Peyer's patch (tissue), 4 donors: ENCODE data around the gene PCBP3. TPM values are rescaled to one million over a fixed set of nuclear protein-coding genes. Genes with fewer than 3 reads are reported as not detected.

Experiments
- DNase-seq, 3 donors: peaks; one replicate each; pipeline ENCODE4 v3.0.0-alpha.2; 2017 to 2019
- H3K27ac ChIP-seq, 4 donors: fragments of 200-600 bp; sonication (generic); one replicate each; pipeline ENCODE4 v1.5.1; 2016 to 2019
- H3K27me3 ChIP-seq, 2 donors: fragments of 200-600 bp; sonication (generic); one replicate each; pipeline ENCODE4 v1.5.1; 2019
- H3K36me3 ChIP-seq, 3 donors: fragments of 200-600 bp; sonication (generic); one replicate each; pipeline ENCODE4 v1.5.1; 2016 to 2019
- H3K4me1 ChIP-seq, 4 donors: fragments of 200-600 bp; sonication (generic); one replicate each; pipeline ENCODE4 v1.5.1; 2016 to 2019
- H3K4me3 ChIP-seq, 4 donors: fragments of 200-600 bp; sonication (generic); 1 replicate in 3 of 4; 2 replicates in 1 of 4; pipeline ENCODE4 v1.5.1; 2016 to 2019; ENCODE audit warnings: mild to moderate bottlenecking in 1 of 4
- H3K9me3 ChIP-seq, 4 donors: fragments of 200-600 bp; sonication (generic); one replicate each; pipeline ENCODE4 v1.5.1; 2016 to 2019; ENCODE audit warnings: mild to moderate bottlenecking in 1 of 4
- POLR2A ChIP-seq, 2 donors: fragments of 450-650 bp; IDR thresholded peaks; one replicate each; pipeline ENCODE4 v1.5.1; 2017; ENCODE audit warnings: antibody characterized with exemption in 2 of 2, mild to moderate bottlenecking in 2 of 2, moderate library complexity in 2 of 2
- total RNA-seq, 4 donors: library from RNA; depleted of rRNA; stranded (reverse); fragments of >200 nt; gene quantifications; one replicate each; pipeline ENCODE4 v1.1.0, GENCODE V29; 2016
- TF ChIP-seq, protein P1 (sequence below), 6 experiments: fragments of 450-650 bp in 4 of 6; fragments of 200-600 bp in 2 of 6; sonication (generic) in 1 of 6; IDR thresholded peaks; one replicate each; pipeline ENCODE4 v1.5.1; 2017 to 2019; ENCODE audit warnings: antibody characterized with exemption in 6 of 6, mild to moderate bottlenecking in 3 of 6, moderate library complexity in 1 of 6

PCBP3 gene
- total RNA-seq, 4 donors from 2014 or later = 1.1 to 6.0 (median 4.4) TPM; not detected in 1

DNA sequence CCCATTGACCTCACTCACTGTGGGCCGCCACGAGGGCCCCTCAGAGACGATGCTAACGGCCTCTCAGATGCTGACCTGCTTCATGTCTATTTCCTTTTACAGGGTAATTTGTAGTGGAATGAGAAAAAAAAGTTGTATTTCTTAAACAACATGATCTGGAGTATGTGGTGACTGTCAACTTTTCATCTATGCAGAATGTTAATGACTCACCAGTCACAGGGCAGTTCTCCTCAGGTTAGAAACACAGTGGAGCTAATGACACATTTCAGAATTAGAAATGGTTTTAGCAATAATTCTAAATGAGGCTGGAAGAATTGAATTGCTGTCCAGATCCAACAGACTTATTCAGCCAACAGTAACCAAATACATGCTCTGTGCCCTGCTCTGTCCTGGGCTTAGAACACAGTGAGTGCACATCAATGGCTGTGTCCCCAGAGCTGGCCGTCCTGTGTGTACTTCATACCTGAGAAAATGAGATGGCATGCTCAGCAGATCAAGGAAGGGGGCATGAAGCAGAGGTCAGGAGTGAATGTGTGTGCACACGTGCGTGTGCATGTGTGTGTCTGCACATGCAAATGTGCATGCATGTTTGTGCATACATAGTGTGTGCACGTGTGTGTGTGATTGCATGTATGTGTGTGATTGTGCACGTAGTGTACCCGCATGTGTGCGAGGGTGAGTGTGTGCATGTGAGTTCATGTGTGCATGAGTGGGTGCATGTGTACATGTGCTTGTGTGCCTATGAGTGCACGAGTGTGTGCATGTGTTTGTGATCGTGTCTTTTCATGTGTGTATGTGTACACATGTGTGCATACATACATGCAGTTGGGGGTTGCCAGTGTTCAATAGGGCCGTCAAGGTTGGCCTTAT, 145.3 kb downstream of the PCBP3 start:
- no peak overlapping the region for H3K4me3 ChIP-seq
- no peak for DNase-seq
- no peaks in the 10 kb centered on the region for H3K27me3 ChIP-seq
- no peaks in the 10 kb centered on the region for H3K36me3 ChIP-seq
- TF ChIP-seq, protein P1, sequence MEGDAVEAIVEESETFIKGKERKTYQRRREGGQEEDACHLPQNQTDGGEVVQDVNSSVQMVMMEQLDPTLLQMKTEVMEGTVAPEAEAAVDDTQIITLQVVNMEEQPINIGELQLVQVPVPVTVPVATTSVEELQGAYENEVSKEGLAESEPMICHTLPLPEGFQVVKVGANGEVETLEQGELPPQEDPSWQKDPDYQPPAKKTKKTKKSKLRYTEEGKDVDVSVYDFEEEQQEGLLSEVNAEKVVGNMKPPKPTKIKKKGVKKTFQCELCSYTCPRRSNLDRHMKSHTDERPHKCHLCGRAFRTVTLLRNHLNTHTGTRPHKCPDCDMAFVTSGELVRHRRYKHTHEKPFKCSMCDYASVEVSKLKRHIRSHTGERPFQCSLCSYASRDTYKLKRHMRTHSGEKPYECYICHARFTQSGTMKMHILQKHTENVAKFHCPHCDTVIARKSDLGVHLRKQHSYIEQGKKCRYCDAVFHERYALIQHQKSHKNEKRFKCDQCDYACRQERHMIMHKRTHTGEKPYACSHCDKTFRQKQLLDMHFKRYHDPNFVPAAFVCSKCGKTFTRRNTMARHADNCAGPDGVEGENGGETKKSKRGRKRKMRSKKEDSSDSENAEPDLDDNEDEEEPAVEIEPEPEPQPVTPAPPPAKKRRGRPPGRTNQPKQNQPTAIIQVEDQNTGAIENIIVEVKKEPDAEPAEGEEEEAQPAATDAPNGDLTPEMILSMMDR (IDR thresholded peaks at IDR 0.05) = no peak
- no peak for TF ChIP-seq POLR2A (IDR thresholded peaks at IDR 0.05)
- H3K27ac ChIP-seq = no peak overlapping the region
- no peaks in the 10 kb centered on the region for H3K4me1 ChIP-seq
- H3K9me3 ChIP-seq = no peaks in the 10 kb centered on the region

- no peak for DNase-seq
- H3K4me1 ChIP-seq = no peaks in the 10 kb centered on the region
- TF ChIP-seq POLR2A (IDR thresholded peaks at IDR 0.05) = no peak
- TF ChIP-seq, protein P1 (IDR thresholded peaks at IDR 0.05) = no peak
- no peak overlapping the region for H3K27ac ChIP-seq
- H3K9me3 ChIP-seq = no peaks in the 10 kb centered on the region
- H3K36me3 ChIP-seq = no peaks in the 10 kb centered on the region
- no peak overlapping the region for H3K4me3 ChIP-seq
- no peaks in the 10 kb centered on the region for H3K27me3 ChIP-seq
Measured at GRCh38 chr21:45790427-45790826, 146.9 kb downstream of the PCBP3 start.

DNA sequence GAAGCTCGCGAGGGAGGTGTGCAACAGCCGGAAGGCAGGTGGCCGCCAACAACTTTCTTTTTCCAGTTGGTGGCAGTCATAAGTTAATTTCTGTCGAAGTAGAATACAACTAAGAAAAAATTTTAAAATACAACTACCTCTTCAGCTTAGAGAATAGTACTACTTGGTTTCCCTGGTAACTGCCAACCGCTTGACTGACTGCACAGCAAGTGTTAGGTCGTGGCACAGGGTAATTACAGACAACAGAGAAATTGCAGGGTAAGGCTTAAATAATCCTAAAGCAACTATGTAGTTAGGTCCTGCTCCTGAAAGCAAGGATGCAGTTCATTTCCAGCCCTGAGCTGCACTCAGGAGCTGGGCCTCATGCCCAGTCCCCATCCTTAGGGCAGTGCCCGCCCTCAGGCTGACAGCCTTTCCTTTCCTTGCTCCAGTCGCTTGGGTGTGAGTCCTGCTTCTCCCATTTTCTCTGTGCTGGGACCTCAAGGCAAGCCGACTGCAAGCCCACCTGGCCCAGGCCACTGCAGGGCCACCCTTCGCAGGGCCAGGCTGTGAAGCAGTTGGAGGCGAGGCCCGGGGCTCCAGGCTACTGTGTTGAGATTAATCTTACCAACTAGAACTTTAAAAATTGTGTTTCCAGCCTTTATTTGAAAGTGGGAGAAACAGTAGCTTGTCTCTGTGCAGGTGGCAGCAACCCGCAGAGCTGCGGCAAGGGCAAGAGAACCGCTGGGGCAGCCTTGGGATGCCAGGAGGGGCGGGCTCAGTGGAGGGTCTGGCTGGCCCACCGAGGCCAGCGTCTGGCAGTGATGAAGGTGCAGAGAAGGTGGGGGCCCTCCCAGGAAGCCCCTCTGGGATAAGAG, 148.3 kb downstream of the PCBP3 start:
- Histone ChIP-seq H3K9me3 (no peaks in the 10 kb centered on the region), H3K4me3 (no peak overlapping the region), H3K36me3 (no peaks in the 10 kb centered on the region), H3K4me1 (no peaks in the 10 kb centered on the region), H3K27ac (no peak overlapping the region), H3K27me3 (no peaks in the 10 kb centered on the region)
- TF ChIP-seq POLR2A (IDR thresholded peaks at IDR 0.05) = no peak
- TF ChIP-seq, protein P1 (IDR thresholded peaks at IDR 0.05) = no peak
- DNase-seq = no peak

GRCh38 chr21:45792682-45793383, 149.3 kb downstream of the PCBP3 start:
- Histone ChIP-seq H3K4me1 (no peaks in the 10 kb centered on the region), H3K9me3 (no peaks in the 10 kb centered on the region), H3K27ac (no peak overlapping the region), H3K27me3 (no peaks in the 10 kb centered on the region), H3K4me3 (no peak overlapping the region), H3K36me3 (no peaks in the 10 kb centered on the region)
- TF ChIP-seq, protein P1 (IDR thresholded peaks at IDR 0.05) = no peak
- no peak for TF ChIP-seq POLR2A (IDR thresholded peaks at IDR 0.05)
- DNase-seq = no peak

DNA sequence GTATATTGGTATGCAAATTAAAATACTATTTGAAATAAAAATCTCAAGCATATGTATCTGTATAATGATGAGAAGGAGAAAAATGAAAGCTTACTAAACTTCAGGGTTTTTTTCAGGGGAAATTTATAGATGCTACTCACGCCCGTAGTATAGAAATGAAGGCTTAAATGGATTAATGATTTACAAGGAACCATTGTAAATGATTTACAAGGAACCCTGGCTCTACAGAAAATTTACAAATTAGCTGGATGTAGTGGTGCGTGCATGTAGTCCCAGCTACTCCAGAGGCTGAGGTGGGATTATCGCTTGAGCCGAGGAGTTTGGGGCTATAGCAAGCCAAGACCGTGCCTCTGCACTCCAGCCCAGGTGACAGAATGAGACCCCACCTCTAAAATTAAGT, 150.5 kb downstream of the PCBP3 start:
- Histone ChIP-seq H3K27me3 (no peaks in the 10 kb centered on the region), H3K4me1 (no peaks in the 10 kb centered on the region), H3K36me3 (no peaks in the 10 kb centered on the region), H3K27ac (no peak overlapping the region), H3K4me3 (no peak overlapping the region), H3K9me3 (no peaks in the 10 kb centered on the region)
- no peak for DNase-seq
- TF ChIP-seq, protein P1 (IDR thresholded peaks at IDR 0.05) = no peak
- no peak for TF ChIP-seq POLR2A (IDR thresholded peaks at IDR 0.05)
